H9 (cell line): ENCODE measurements around the gene LGALS7B. TPM values are rescaled to one million over a fixed set of nuclear protein-coding genes. Genes with fewer than 3 reads are reported as not detected.

Experiments
- DNase-seq: peaks from one replicate; pipeline ENCODE4 v3.0.0-alpha.2; 2017
- H2AFZ ChIP-seq: one replicate; pipeline ENCODE4 v1.6.1; 2013; ENCODE audit warnings: mild to moderate bottlenecking, low read length, control low read depth, moderate library complexity
- H2AK5ac ChIP-seq: 2 replicates; pipeline ENCODE4 v1.6.1; 2013; ENCODE audit warnings: low read length, control low read depth, mixed read lengths; ENCODE audit not compliant: insufficient read length
- H2BK120ac ChIP-seq: one replicate; pipeline ENCODE4 v1.6.1; 2013; ENCODE audit warnings: low read depth, mild to moderate bottlenecking, low read length, control low read depth, inconsistent platforms; ENCODE audit not compliant: poor library complexity, severe bottlenecking
- H2BK12ac ChIP-seq: 2 replicates; pipeline ENCODE4 v1.6.1; 2013; ENCODE audit warnings: low read length, control low read depth, mixed read lengths, low read depth; ENCODE audit not compliant: insufficient read length
- H2BK15ac ChIP-seq: 2 replicates; pipeline ENCODE4 v1.6.1; 2013; ENCODE audit warnings: low read depth, low read length, control low read depth
- H2BK20ac ChIP-seq: one replicate; pipeline ENCODE4 v1.6.1; 2013; ENCODE audit warnings: low read depth, mild to moderate bottlenecking, low read length, control low read depth, inconsistent platforms; ENCODE audit not compliant: poor library complexity, severe bottlenecking
- H2BK5ac ChIP-seq: 2 replicates; pipeline ENCODE4 v1.6.1; 2013; ENCODE audit warnings: low read length, control low read depth, mixed read lengths; ENCODE audit not compliant: insufficient read length
- H3K14ac ChIP-seq: 2 replicates; pipeline ENCODE4 v1.6.1; 2013; ENCODE audit warnings: low read length, control low read depth; ENCODE audit not compliant: insufficient read depth
- H3K18ac ChIP-seq: 2 replicates; pipeline ENCODE4 v1.6.1; 2013; ENCODE audit warnings: low read depth, mild to moderate bottlenecking, mixed read lengths, low read length, control low read depth; ENCODE audit not compliant: insufficient read length
- H3K23ac ChIP-seq: 2 replicates; pipeline ENCODE4 v1.6.1; 2013; ENCODE audit warnings: low read length, control low read depth, mixed read lengths, low read depth; ENCODE audit not compliant: insufficient read length
- H3K23me2 ChIP-seq: 2 replicates; pipeline ENCODE4 v1.6.1; 2013; ENCODE audit warnings: low read depth, mild to moderate bottlenecking, mixed read lengths, low read length, control low read depth; ENCODE audit not compliant: insufficient read length, poor library complexity, severe bottlenecking
- H3K27ac ChIP-seq: 2 replicates; pipeline ENCODE4 v1.5.1; 2013; ENCODE audit warnings: low read length, control low read depth, mixed read lengths, low read depth; ENCODE audit not compliant: insufficient read length
- H3K27me3 ChIP-seq: 2 replicates; pipeline ENCODE4 v1.6.1; 2013; ENCODE audit warnings: low read length, control low read depth, inconsistent platforms; ENCODE audit not compliant: insufficient read depth
- H3K4ac ChIP-seq: 2 replicates; pipeline ENCODE4 v1.6.1; 2013; ENCODE audit warnings: low read depth, mild to moderate bottlenecking, control low read depth, inconsistent platforms, low read length, moderate library complexity
- H3K4me1 ChIP-seq: 2 replicates; pipeline ENCODE4 v1.6.1; 2013; ENCODE audit warnings: low read length, control low read depth, inconsistent platforms; ENCODE audit not compliant: insufficient read depth
- H3K4me2 ChIP-seq: 2 replicates; pipeline ENCODE4 v1.6.1; 2013; ENCODE audit warnings: low read length, control low read depth, mixed read lengths; ENCODE audit not compliant: insufficient read length, insufficient read depth
- H3K56ac ChIP-seq: 2 replicates; pipeline ENCODE4 v1.6.1; 2013; ENCODE audit warnings: low read depth, mild to moderate bottlenecking, mixed read lengths, low read length, control low read depth; ENCODE audit not compliant: insufficient read length
- H3K79me1 ChIP-seq: 2 replicates; pipeline ENCODE4 v1.6.1; 2013; ENCODE audit warnings: low read depth, mild to moderate bottlenecking, moderate library complexity, low read length, control low read depth, inconsistent platforms; ENCODE audit not compliant: insufficient read depth, poor library complexity, severe bottlenecking
- H3K79me2 ChIP-seq: 2 replicates; pipeline ENCODE4 v1.6.1; 2013; ENCODE audit warnings: low read length, control low read depth, inconsistent platforms; ENCODE audit not compliant: insufficient read depth
- H3K9ac ChIP-seq: 2 replicates; pipeline ENCODE4 v1.6.1; 2013; ENCODE audit warnings: low read length, control low read depth, mixed read lengths; ENCODE audit not compliant: insufficient read length; ENCODE audit errors: extremely low read depth
- H3K9me3 ChIP-seq: one replicate; pipeline ENCODE4 v1.6.1; 2013; ENCODE audit warnings: low read depth, low read length, inconsistent platforms; ENCODE audit not compliant: control insufficient read depth
- H3T11ph ChIP-seq: one replicate; pipeline ENCODE4 v1.6.1; 2013; ENCODE audit warnings: mild to moderate bottlenecking, low read length, control low read depth, inconsistent platforms
- H4K20me1 ChIP-seq: one replicate; pipeline ENCODE4 v1.6.1; 2013; ENCODE audit not compliant: control insufficient read depth, insufficient read length, insufficient read depth
- H4K5ac ChIP-seq: 2 replicates; pipeline ENCODE4 v1.6.1; 2013; ENCODE audit warnings: low read depth, mild to moderate bottlenecking, mixed read lengths, low read length, control low read depth; ENCODE audit not compliant: insufficient read length
- H4K8ac ChIP-seq: replicated peaks from 2 replicates; pipeline ENCODE4 v1.6.1; 2013; ENCODE audit warnings: low read length, control low read depth, mixed read lengths, low read depth; ENCODE audit not compliant: insufficient read length
- H4K91ac ChIP-seq: 2 replicates; pipeline ENCODE4 v1.6.1; 2013; ENCODE audit warnings: low read depth, mild to moderate bottlenecking, moderate library complexity, mixed read lengths, low read length, control low read depth; ENCODE audit not compliant: insufficient read length
- H3K27ac Mint-ChIP-seq, 3 experiments: 2 replicates in 2 of 3; 3 replicates in 1 of 3; pipeline ENCODE4 v1.8.0; 2020 to 2021; ENCODE audit warnings: mixed read lengths in 3 of 3, mild to moderate bottlenecking in 1 of 3, moderate library complexity in 1 of 3
- H3K27me3 Mint-ChIP-seq: 2 replicates; pipeline ENCODE4 v1.8.0; 2021; ENCODE audit warnings: low read depth, mild to moderate bottlenecking, moderate library complexity, mixed read lengths
- H3K36me3 Mint-ChIP-seq, 3 experiments: 2 replicates in 2 of 3; 3 replicates in 1 of 3; pipeline ENCODE4 v1.8.0; 2020 to 2021; ENCODE audit warnings: low read depth in 3 of 3, mixed read lengths in 3 of 3; ENCODE audit not compliant: insufficient read depth in 1 of 3
- H3K4me1 Mint-ChIP-seq, 2 experiments: 2 replicates each; pipeline ENCODE4 v1.8.0; 2020; ENCODE audit warnings: mixed read lengths in 2 of 2
- H3K4me3 Mint-ChIP-seq, 2 experiments: 2 replicates in 1 of 2; 3 replicates in 1 of 2; pipeline ENCODE4 v1.8.0; 2020 to 2021; ENCODE audit warnings: mild to moderate bottlenecking in 2 of 2, mixed read lengths in 2 of 2, moderate library complexity in 1 of 2
- H3K9me3 Mint-ChIP-seq, 2 experiments: 2 replicates in 1 of 2; 3 replicates in 1 of 2; pipeline ENCODE4 v1.8.0; 2020; ENCODE audit warnings: mild to moderate bottlenecking in 2 of 2, mixed read lengths in 2 of 2, moderate library complexity in 1 of 2
- CTCF ChIP-seq: fragments of 200-600 bp; sonication (generic); conservative IDR thresholded peaks from 3 replicates; pipeline ENCODE4 v1.8.0; 2021; ENCODE audit warnings: antibody characterized with exemption, mild to moderate bottlenecking
- WGBS: extraction: QIAGEN DNeasy Blood & Tissue Kit; methylation state at CpG from one replicate; pipeline ENCODE4 v1.1.7; 2013; ENCODE audit warnings: missing lambda C conversion rate, low lambda C conversion rate, mixed read lengths; ENCODE audit not compliant: insufficient read length; ENCODE audit errors: extremely low coverage; 5-methylcytosine and 5-hydroxymethylcytosine counted together
- total RNA-seq: library from RNA; stranded (reverse); gene quantifications from 2 replicates; pipeline ENCODE4 v1.2.1, GENCODE V29; 2021

LGALS7B gene
- total RNA-seq, 1 experiment from 2014 or later = 0.90 TPM

- no peak overlapping the region for H4K5ac ChIP-seq
- DNase-seq = no peak
- no peak overlapping the region for H3K23ac ChIP-seq
- H3K27me3 Mint-ChIP-seq = peaks cover 1% of the 10 kb centered on the region
- no peak for TF ChIP-seq CTCF
- no peak overlapping the region for H3K27ac ChIP-seq
- H2BK5ac ChIP-seq = no peak overlapping the region
- no peak overlapping the region for H3K4me3 Mint-ChIP-seq
- H2BK120ac ChIP-seq = no peak overlapping the region
- no peaks in the 10 kb centered on the region for H3K79me1 ChIP-seq
- no peak overlapping the region for H3K9ac ChIP-seq
- H3K18ac ChIP-seq = no peak overlapping the region
- H3K23me2 ChIP-seq = peaks cover 4% of the 10 kb centered on the region
- H3K4me1 Mint-ChIP-seq = peaks cover 0 to 5% of the 10 kb centered on the region in 2 experiments; a peak in 1 of 4 replicates
- no CpG with 5 or more reads among the region's 2 CpGs for WGBS
- H4K8ac ChIP-seq = no peak overlapping the region
- no peak overlapping the region for H2BK20ac ChIP-seq
- H3K4ac ChIP-seq = no peak overlapping the region
- H4K91ac ChIP-seq = no peak overlapping the region
- no peak overlapping the region for H2BK12ac ChIP-seq
- H4K20me1 ChIP-seq = no peaks in the 10 kb centered on the region
- peaks cover 4% of the 10 kb centered on the region; the same call in 1 of the 2 replicates for H3K4me1 ChIP-seq
- H3K9me3 ChIP-seq = no peaks in the 10 kb centered on the region
- H3K27ac Mint-ChIP-seq = no peak overlapping the region
- H3K56ac ChIP-seq = no peak overlapping the region
- no peak overlapping the region for H2BK15ac ChIP-seq
- no peaks in the 10 kb centered on the region for H3K36me3 Mint-ChIP-seq
- H3K27me3 ChIP-seq = no peaks in the 10 kb centered on the region
- H2AK5ac ChIP-seq = no peak overlapping the region
- H2AFZ ChIP-seq = no peak overlapping the region
- no peaks in the 10 kb centered on the region for H3K79me2 ChIP-seq
- no peak overlapping the region for H3K4me2 ChIP-seq
- no peak overlapping the region for H3T11ph ChIP-seq
- no peak overlapping the region for H3K14ac ChIP-seq
- no peaks in the 10 kb centered on the region; a peak in 1 of 5 replicates for H3K9me3 Mint-ChIP-seq
These were observed 23.8 kb upstream of the LGALS7B start for GRCh38 chr19:38765214-38765613.
